DND-41 (cell line): ENCODE results near the gene ATOX1.
A peak's percentile ranks its signal among the peaks of the same experiment; 100 is the strongest.

Experiments
- ATAC-seq: fragments of 200-7000 bp; cut with Tn5 transposase; 3 replicates; pipeline ENCODE4 v1.9.1; 2021; ENCODE audit warnings: low read depth; ENCODE audit not compliant: insufficient read depth
- DNase-seq: peaks from one replicate; pipeline ENCODE4 v3.0.0-alpha.2; 2020
- H2AFZ ChIP-seq: 2 replicates; pipeline ENCODE4 v1.6.0; 2012; ENCODE audit warnings: low read depth, low read length
- H3K27ac ChIP-seq: 2 replicates; pipeline ENCODE4 v1.5.1; 2012; ENCODE audit warnings: low read length, inconsistent platforms
- H3K27me3 ChIP-seq: fragments of 200-600 bp; sonication (generic); 2 replicates; pipeline ENCODE4 v1.6.0; 2012; ENCODE audit warnings: low read length, mild to moderate bottlenecking, inconsistent platforms; ENCODE audit not compliant: insufficient read depth, poor library complexity
- H3K36me3 ChIP-seq: 2 replicates; pipeline ENCODE4 v1.5.1; 2012; ENCODE audit warnings: low read length, inconsistent platforms; ENCODE audit not compliant: insufficient read depth
- H3K4me1 ChIP-seq: 2 replicates; pipeline ENCODE4 v1.5.1; 2012; ENCODE audit warnings: mild to moderate bottlenecking, low read length; ENCODE audit not compliant: insufficient read depth
- H3K4me2 ChIP-seq: 2 replicates; pipeline ENCODE4 v1.6.0; 2012; ENCODE audit warnings: mild to moderate bottlenecking, moderate library complexity, low read length, inconsistent platforms; ENCODE audit not compliant: insufficient read depth
- H3K4me3 ChIP-seq, 2 experiments: fragments of 200-600 bp in 1 of 2; shearing (Covaris generic) in 1 of 2; 2 replicates each; pipeline ENCODE4 v1.5.1; 2012 to 2016; ENCODE audit warnings: inconsistent platforms in 2 of 2, low read length in 2 of 2, mild to moderate bottlenecking in 2 of 2, low read depth in 1 of 2, moderate library complexity in 1 of 2
- H3K79me2 ChIP-seq: 2 replicates; pipeline ENCODE4 v1.6.0; 2012; ENCODE audit warnings: low read length, inconsistent platforms; ENCODE audit not compliant: insufficient read depth
- H3K9ac ChIP-seq: 2 replicates; pipeline ENCODE4 v1.6.0; 2012; ENCODE audit warnings: low read depth, mild to moderate bottlenecking, inconsistent platforms, low read length, moderate library complexity
- H3K9me3 ChIP-seq: 2 replicates; pipeline ENCODE4 v1.5.1; 2012; ENCODE audit warnings: low read length, moderate library complexity, mild to moderate bottlenecking, inconsistent platforms; ENCODE audit not compliant: insufficient read depth, severe bottlenecking
- H4K20me1 ChIP-seq: 2 replicates; pipeline ENCODE4 v1.6.0; 2012; ENCODE audit warnings: low read length; ENCODE audit not compliant: insufficient read depth
- EZH2 ChIP-seq: IDR thresholded peaks from 3 replicates; pipeline ENCODE4 v1.6.1; 2012; ENCODE audit warnings: borderline replicate concordance, low read depth, mild to moderate bottlenecking, moderate library complexity, low read length, inconsistent platforms; ENCODE audit not compliant: severe bottlenecking
- TF ChIP-seq, protein P1 (sequence below): IDR thresholded peaks from 2 replicates; pipeline ENCODE4 v1.5.1; 2012; ENCODE audit warnings: borderline replicate concordance, low read length, moderate library complexity, mild to moderate bottlenecking; ENCODE audit not compliant: poor library complexity, severe bottlenecking; ENCODE audit errors: extremely low read depth

ATOX1 gene

DNA sequence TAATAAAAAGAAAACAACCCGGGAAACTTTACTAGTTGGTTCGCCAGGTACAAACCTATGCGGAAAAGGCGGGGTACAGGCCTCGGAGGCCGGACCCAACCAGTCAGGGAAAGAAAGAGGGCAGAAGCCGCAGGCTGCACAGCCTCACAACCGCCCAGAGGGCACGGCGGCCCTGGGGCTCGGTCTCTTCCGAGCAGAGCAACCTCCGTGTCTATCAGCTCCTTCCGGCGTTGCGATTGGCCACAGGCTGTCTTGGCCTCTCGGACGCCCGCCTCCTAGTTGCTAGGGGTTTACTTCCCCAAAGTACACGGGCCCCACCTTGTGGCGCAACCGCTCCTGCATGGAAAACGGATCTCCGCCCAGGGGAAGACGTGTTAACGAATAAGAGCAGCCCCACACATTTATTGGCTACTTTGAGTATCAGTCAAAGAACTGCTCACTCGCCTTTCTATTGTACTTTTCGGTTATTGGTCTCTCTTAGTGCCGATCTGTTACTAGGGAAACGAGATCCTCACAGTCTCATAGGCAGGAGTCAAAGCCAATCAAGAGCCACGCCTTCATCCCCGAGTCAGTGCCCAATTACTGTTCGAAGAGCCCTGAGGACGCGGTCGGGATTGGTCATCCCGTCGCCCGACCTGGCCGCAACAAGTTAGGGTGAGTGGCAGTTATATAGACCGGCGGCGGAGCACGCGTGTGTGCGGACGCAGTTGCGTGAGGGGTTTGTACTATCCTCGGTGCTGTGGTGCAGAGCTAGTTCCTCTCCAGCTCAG is 13.0 kb upstream of the ATOX1 start, which contains the start of gene G3BP1:
G3BP1 (plus strand) TSS at position 696 of the 770 bp plus-strand sequence. CDS start 14,667 bp downstream, outside the sequence.
- H3K27me3 ChIP-seq = no peaks in the 10 kb centered on the region
- peaks cover 65% of the 10 kb centered on the region for H3K79me2 ChIP-seq

DNA sequence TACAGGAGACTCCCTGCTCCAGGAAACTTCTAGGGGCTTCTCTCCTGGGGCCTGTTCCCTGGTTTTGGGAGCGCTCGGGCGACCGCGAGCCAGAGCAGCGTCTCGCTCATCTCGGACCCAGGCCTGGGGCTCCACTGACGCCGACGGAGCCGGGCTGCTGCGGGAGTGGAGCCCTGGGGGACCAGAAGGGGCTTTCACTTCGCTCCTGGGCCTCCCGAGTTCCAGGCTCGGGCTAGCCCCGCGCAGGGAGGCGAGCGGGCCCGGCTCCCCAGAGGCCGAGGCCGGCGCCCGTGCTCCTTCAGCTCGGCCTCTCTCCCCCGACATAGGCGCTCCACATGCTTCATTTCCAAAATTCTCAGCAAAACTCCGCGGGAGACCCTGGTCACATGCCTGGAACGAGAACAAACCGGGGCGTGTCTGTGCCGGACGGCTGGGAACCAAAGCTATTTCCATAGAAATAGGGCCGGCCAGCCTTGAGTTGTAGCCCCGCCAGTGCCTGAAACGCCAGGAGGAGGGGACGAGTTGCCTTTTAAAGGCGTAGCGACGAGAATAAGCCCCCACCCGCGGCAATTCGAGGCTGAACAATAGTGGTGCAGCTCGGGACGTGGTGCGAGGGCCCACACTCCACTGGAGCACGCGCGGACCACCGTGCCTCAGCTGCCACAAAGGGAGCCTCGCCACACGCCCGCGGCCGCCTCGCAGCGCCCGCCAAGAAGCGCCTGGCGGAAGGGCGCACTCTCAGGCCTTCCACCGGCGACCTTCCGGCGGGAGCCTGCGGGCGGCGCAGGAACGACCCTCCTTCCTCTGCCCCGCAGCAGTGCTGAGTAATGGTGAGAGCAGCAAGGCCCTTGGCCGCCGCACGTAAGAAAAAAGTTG is 12.2 kb upstream of the ATOX1 start:
- Histone ChIP-seq H3K27me3 (no peaks in the 10 kb centered on the region), H3K27ac (peak overlapping the region; percentile 96), H3K4me3 (peak overlapping the region; percentile 53 to 78), H3K79me2 (peaks cover 57% of the 10 kb centered on the region), H3K9me3 (no peaks in the 10 kb centered on the region), H3K4me1 (peaks cover 37% of the 10 kb centered on the region), H3K36me3 (peaks cover 24% of the 10 kb centered on the region), H3K9ac (peak overlapping the region; percentile 97), H2AFZ (peak overlapping the region; percentile 95), H3K4me2 (peak overlapping the region; percentile 75), H4K20me1 (peaks cover 35% of the 10 kb centered on the region)
- TF ChIP-seq, protein P1, sequence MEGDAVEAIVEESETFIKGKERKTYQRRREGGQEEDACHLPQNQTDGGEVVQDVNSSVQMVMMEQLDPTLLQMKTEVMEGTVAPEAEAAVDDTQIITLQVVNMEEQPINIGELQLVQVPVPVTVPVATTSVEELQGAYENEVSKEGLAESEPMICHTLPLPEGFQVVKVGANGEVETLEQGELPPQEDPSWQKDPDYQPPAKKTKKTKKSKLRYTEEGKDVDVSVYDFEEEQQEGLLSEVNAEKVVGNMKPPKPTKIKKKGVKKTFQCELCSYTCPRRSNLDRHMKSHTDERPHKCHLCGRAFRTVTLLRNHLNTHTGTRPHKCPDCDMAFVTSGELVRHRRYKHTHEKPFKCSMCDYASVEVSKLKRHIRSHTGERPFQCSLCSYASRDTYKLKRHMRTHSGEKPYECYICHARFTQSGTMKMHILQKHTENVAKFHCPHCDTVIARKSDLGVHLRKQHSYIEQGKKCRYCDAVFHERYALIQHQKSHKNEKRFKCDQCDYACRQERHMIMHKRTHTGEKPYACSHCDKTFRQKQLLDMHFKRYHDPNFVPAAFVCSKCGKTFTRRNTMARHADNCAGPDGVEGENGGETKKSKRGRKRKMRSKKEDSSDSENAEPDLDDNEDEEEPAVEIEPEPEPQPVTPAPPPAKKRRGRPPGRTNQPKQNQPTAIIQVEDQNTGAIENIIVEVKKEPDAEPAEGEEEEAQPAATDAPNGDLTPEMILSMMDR = peak; percentile 36
- no peak for TF ChIP-seq EZH2
- no peak for DNase-seq
- ATAC-seq = peak; percentile 41

More for the DNA sequence above, 13.0 kb upstream of the ATOX1 start, which contains the start of gene G3BP1:
- Histone ChIP-seq H3K9ac (peak within 1 kb of the TSS; percentile 98), H3K4me2 (peak within 1 kb of the TSS; percentile 87), H3K9me3 (no peaks in the 10 kb centered on the region), H3K36me3 (peaks cover 32% of the 10 kb centered on the region), H3K4me1 (peaks cover 45% of the 10 kb centered on the region), H4K20me1 (peaks cover 42% of the 10 kb centered on the region), H2AFZ (peak within 1 kb of the TSS; percentile 95), H3K27ac (peak within 1 kb of the TSS; percentile 96), H3K4me3 (peak within 1 kb of the TSS; percentile 93 to 95)
- ATAC-seq = peak; percentile 83
- peak; percentile 100 for DNase-seq
- TF ChIP-seq, protein P1 = peak; percentile 60
- TF ChIP-seq EZH2 = no peak

DNA sequence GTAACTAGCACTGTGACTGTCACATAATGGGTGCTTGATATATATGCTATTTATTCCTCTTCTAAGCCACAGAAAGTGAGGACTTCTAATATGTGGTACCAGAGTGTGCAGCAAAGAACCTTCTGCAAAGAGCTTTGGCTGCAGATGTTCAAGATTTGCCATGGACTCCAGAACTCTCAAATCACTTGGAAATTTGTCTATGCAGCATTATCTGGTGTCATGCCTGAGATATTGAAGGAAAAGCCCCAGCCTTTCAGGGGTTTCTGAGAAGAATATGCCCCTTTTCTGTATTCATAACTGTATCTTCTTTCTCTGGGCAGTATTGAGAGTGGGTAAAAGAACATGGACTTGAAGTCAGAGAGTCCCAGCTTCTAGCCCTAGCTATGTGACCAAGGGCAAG is 8.5 kb upstream of the ATOX1 start:
- ATAC-seq (no peak), DNase-seq (no peak)
- TF ChIP-seq, protein P1 = no peak
- TF ChIP-seq EZH2 = no peak
- Histone ChIP-seq H3K4me1 (peaks cover 11% of the 10 kb centered on the region), H3K36me3 (no peaks in the 10 kb centered on the region; the same call in 1 of the 2 replicates), H2AFZ (no peak overlapping the region), H3K4me3 (no peak overlapping the region), H3K9me3 (no peaks in the 10 kb centered on the region), H3K27me3 (no peaks in the 10 kb centered on the region), H3K4me2 (no peak overlapping the region), H3K27ac (no peak overlapping the region), H4K20me1 (no peaks in the 10 kb centered on the region), H3K79me2 (peaks cover 21% of the 10 kb centered on the region), H3K9ac (no peak overlapping the region)
